Dermis microvascular lymphatic vessel endothelial cell (primary cell): ENCODE data around the gene SNPH. TPM values are rescaled to one million over a fixed set of nuclear protein-coding genes. Genes with fewer than 3 reads are reported as not detected.

Source experiments
- DNase-seq, 2 donors: peaks; one replicate each; pipeline versions ENCODE4 v3.0.0 to v3.0.0-alpha.2; 2010; ENCODE audit warnings: low read depth in 2 of 2
- total RNA-seq: library from RNA; depleted of rRNA; stranded (reverse); fragments of >200 nt; gene quantifications from 2 replicates; pipeline ENCODE4 v1.2.1, GENCODE V29; 2014

Gene SNPH
- total RNA-seq, 1 donor from 2014 or later = 1.8 TPM

DNA sequence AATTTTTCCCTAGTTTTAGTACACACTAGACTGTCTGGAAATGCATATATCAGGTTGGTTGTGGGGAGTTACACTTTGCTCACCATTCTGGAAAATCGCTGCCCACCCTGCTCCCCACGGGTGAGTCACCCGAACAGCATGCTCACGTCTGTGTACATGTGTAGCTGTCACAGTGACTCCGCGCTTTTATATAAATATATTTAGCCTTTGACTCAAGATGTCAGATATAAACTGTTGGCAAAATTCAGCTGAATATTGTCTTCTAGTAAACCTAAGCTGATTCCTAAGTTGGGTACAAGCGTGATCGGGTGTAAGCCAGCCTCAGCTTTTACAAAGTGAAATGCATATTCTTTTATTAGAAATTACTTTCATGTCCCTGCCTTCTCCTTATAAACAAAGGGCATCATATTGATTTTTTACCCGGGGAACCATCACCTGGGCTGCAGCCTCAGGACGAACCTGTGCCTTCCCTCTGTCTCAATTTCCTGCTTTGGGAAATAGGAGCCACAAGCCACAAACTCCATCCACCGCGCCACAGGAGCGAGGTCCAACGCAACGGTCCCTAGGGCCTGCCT, 58.6 kb downstream of the SNPH start:
- DNase-seq = peak; percentile 67 to 86

DNA sequence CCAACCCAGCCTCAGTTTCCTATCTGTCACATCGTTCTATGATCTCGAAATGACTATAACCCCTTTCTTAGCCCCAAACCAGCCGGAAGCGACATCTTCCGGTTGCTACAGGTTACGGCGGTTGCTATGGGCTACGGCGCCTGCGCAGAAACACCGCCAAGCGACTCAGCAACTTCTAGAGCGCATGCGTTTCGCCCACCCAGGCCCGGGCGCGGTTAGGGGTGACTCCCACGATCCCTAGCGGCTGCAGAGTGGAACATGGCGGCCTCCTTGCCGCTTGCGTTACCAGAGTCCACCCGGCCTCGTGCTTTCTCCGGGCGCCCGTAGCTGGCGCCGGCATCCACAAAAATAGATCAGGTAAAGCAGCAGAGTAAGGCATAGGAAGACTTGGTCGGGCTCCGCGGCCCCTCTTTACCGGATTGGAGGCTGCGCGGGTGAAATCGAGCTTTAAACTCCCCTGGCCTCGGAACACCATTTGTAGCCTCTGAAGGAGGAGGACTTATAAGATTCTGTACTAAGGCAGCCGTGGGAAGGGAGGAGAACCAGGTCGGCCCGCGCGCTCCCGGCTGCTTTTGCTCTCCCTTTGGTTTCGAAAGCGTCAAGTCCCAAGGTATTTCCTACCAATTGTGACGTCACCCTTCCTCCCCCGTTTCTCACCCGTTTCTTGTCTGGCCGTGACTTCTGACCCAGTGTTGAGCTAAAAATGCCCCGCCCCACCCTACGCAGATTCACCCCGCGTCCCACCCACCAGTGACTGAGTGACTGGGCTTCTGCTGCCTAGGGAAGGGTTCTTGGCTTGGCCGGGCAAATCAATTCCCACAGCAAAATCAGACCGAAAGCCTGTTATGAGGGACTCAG, 59.3 kb downstream of the SNPH start:
- peak; percentile 95 to 97 for DNase-seq

DNA sequence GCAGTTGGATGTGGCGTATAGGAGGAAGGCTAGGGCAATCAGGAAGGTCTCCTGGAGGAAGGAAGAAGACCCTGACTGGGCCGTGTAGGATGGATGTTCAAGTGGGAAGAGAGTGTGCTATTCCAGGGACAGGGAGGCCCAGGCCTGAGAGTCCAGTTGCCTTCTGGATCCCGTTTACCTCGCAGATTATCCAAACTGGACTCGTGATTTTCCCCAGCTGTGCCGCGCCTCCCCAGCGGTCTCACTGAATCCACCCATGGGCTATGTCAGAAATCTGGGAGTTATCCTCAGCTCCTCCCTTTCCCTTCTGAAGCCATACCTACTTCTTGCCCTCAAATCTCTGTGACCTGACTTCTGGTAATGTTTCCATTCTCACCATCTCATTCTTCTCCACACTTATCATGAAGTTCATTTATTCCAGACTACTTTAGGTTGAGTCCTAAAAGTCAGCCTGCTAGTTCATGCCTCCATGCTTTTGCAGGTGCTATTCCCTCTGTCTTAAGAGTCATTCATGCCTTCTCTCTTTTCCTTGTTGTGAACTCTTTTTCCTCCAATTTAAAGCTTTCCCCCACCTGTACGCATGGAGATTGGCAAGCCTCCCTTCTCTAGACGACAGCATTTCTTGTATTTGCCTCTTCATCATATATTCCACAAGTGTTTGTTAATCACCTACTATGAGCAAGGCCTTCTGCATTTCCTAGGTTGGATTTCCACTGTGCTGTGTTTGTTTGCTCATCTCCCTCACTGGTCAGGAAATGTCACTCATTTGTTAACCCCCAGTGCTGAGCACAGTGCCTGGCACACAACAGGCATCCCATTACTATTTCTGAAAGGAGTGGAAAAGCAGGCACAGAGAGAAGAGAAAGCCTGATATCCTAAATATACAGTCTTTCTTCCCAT, 60.2 kb downstream of the SNPH start:
- DNase-seq = peak; percentile 33 to 64

DNA sequence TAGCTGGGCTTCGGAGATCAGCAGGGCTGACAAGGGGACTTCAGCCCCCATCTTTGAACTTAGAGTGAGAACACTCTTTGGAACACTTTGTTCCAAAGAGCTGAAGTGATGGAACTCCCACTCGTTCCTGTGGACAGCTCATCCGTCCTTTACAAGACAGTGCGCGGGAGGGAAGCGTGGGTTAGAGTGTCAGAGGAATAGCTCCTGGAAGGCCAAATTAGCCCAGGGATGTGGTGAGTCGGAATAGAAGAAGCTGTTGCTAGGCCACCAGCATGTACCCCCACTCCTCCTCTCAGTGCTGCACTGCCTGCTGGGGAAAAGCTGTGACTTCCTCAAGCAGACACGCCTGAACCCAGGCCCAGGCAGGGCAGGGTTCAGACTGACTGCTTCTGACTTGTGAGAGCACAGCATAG, 61.2 kb downstream of the SNPH start:
- DNase-seq = peak in 1 of 2 donors; percentile 37

DNA sequence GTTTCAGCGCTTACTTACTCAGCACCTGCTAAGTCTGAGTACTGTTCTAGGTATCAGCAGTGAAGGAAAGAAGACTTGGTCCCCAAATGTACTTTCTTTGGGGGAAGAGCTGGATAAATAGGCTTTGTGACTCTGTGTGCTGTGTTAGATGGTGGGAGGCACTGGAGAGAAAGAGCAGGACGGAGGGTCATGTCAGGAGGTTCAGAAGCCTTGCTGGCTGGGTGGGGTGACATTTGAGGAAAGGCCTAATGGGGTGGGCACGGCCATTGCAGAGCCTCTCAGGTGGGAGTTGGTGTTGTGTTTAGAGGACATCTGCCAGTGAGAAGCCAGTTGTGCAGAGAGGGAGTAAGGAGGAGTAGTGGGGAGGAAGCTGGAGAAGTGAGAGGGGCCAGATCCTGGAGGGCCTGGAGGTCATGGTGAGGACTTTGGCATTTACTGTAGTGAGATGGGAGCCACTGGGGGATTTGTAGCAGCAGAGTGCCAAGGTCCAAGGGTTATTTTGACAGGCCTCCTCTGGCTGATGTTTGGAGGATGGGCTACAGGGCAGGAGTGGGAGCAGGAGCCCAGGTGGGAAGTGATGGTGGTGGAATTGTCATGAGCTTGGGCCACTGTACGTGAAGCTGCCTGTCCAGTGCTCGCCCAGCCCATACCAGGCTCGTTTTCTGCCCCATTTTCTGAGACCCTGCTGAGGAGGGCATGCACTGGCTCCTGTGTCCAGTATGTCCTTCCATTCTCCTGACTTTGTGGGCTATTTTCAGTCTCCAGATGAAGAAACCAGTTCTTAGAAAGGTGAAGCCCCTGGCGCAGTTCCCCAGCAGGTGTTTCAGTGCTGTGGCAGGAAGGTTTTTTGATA, 62.0 kb downstream of the SNPH start:
- DNase-seq = no peak

DNA sequence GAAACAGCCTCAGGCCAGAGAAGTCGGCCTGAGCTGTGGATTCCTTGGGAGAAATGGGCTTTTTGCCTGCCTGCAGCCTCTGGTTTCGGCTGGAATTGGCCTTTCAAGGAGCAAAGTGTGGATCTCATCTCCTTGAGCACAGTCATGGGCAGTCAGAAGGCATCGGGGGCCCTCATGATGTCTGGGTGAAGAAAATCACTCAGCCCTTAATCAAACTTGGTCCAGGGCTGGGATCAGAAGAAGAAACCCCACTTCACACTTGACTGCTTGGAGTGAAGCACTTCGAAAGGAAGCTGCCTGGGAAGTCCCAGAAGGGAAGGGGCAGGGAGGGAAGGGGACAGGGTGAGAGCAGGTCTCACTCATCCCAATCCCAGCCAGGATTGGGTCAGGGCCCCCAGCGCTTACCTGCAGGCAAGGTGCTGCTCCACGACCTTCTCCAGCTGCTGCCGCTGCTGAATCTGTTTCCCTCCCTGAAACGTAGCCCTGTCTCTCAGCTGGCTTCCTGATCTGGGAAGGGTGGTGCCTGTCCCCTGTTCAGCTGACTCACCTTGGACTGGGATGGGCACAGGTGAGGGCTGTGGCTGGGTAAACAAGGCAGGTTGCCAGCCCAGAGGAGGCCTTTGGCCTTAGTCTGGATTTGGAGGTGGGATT, 62.7 kb downstream of the SNPH start, which contains the start of gene SDCBP2:
Gene SDCBP2, minus strand, starts transcription at position 460 of the 651 bp plus-strand sequence. CDS start 8,723 bp downstream, outside the sequence.
- DNase-seq = no peak

DNA sequence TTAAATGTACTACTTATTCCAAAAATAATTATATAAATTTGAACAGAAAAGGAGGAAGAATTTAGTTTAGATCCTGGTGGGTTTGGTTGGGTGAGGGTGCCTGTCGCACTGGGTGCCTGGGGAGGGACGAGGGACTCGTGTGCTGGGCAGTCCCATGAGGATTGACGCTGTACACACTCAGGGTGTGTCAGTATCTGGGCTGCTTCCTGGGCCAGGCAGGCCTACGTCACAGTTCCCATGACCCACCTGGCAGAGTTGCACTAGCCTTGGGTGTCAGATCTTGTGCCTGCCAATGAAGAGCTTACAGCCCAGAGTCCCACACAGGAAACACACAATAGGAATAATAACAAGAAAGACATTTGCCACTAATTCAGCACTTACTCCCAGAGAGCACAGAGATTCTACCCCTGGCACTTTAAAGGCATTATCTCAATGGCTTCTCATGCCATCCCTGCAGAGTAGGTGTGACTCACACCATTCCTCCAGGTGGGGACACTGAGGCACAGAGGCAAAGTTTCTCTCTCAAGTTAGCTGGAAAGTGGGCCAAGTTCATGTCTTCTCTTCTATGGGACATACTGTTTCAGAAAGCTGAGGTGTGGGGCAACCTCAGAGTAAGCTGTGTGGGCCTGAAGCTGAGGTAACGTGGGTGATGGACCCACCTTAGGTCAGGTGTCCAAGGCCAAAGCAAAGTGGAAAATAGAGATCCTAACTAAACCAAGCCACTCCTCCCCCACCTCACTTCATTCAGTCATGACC, 64.2 kb downstream of the SNPH start:
- peak; percentile 47 to 82 for DNase-seq

DNA sequence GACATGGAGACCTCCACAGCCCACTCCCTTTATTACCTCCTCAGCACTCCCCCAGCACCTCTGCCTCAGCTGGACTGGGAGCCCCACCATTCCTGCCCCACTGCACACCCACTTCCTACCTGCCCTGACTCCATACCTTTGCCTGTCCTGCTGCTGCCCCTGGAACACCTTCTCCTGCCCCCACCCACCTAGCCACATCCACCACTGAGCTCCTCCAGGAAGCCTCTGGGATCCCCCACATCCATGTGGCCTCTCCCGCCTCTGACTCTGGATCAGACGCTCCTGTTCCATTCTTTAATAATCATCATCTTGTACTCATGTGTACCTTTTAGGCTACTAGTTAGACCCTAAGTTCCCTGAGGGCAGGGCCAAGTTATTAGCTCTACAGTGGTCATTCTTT, 65.0 kb downstream of the SNPH start:
- DNase-seq = no peak

DNA sequence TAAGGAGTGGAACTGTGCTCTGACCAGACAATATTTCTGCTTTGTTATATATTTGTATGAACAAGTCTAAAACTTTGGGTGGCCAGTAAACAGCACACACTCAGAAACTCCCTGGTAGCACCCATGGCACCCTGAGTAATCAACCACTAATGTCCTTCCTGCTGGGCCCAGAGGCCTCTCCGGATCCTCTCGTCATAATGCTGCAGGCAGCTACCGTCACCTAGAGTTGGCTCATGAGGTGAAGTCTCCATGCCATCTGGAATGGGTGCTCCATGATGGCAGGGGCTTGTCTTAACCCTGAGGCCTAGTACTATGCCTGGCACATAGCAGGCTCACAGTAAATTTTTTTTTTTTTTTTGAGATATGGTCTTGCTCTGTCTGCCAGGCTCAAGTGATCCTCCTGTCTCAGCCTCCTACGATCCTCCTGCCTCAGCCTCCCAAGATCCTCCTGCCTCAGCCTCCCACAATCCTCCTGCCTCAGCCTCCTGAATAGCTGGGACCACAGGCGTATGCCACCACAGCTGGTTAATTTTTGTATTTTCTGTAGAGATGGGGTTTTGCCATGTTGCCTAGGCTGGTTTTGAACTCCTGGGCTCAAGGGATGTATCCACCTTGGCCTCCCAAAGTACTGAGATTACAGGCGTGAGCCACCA, 65.8 kb downstream of the SNPH start:
- no peak for DNase-seq

DNA sequence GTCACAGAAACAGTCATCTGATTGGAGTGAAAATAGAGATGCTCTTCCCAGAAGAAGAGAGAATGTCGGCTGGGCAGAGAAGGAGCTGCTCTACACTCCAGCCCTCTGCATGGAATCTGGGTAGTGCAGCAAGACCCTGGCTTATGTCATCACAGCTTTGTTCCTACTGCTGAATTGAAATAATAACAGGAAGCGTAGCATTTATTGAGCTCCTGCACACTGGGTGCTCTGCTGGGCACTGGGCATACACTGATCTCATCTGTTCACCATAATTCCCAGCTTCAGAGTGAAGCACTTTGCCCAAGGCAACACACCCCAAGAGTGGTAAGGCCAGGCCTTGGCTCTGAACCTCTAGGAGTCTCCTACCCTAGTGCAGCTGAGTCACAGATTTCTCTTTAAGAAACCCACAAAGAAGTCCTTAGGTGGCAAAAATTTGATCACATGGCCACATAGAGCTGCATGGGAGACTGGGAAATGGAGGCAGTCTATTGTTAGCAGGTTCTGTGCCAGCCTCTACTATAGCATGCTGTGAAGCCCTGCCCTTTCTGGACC, 66.7 kb downstream of the SNPH start:
- DNase-seq = peak; percentile 33 to 75

DNA sequence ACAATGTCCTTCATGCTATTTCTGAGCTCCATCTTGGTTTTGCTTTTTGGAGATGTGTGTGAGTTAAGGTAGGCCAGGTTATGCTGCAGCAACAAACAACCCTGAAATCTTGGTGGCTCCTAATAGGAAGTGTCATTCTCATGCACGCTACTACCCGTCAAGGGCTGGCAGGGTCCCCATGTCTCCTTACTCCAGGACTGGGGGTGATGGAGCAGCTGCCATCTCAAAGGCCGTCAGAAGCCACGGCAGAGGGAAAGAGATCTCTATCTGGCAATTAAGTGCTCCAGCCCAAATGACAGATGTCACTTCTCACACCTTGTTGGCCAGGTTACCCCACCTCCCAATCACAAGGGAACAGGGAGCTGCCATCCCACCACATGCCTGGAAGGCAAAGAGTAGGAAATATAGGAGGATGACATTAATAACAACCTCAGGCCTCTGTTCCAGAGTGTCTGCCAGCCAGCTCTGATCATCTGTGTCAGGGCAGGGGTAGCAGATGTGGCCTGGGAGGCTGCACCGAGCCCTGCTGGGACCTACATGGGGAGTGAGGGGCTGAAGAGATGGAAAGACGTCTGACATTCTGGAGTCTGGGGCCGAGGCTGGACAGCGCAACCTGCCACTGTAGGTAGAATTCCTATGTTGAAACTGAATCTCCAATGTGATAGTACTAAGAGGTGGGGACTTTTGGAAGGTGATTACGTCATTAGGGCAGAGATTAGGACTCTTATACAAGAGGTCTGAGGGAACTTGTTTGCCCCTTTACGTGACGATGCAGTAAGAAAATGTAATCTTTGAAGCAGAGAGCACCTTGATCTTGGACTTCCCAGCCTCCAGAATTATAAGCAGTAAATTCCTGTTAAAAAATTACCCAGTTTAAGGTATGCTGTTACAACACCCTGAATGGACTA, 67.6 kb downstream of the SNPH start:
- DNase-seq = no peak

DNA sequence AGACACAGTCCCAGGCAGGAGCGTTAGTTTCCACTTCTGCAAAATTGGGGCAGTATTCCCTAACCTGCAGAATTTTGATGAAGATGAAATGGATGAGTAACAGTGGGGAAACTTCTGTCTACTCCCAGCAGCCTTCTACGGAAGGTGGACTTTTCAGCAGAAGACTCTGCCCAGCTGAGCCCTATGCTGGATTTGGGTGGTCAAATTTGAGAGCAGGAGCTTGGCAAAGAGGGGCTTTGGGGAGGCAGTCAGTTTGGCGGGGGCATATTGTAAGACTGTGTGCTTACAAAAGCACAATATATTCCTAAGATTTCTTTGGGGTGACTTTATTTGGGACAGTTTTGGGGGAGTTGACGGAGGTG, 68.3 kb downstream of the SNPH start:
- no peak for DNase-seq

DNA sequence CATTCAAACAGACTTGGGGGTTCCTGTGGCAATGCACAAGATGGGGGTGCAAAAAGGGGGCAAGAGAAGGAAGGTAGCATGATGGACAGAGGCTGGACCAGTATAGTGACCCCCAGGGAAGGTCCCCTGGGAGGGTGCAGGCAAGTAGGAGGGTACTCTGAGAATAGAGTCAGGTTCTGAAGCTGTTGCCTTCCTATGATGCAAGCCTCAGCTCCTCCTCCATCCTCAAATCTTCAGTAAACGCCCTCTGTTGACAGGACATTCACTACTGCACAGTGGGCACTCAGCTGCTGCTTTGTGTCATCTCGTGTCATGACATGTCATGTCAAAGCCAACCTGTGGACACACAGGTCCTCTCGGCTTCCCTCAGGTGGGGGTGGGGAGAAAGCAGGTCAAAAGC, 68.7 kb downstream of the SNPH start:
- peak in 1 of 2 donors; percentile 30 for DNase-seq

DNA sequence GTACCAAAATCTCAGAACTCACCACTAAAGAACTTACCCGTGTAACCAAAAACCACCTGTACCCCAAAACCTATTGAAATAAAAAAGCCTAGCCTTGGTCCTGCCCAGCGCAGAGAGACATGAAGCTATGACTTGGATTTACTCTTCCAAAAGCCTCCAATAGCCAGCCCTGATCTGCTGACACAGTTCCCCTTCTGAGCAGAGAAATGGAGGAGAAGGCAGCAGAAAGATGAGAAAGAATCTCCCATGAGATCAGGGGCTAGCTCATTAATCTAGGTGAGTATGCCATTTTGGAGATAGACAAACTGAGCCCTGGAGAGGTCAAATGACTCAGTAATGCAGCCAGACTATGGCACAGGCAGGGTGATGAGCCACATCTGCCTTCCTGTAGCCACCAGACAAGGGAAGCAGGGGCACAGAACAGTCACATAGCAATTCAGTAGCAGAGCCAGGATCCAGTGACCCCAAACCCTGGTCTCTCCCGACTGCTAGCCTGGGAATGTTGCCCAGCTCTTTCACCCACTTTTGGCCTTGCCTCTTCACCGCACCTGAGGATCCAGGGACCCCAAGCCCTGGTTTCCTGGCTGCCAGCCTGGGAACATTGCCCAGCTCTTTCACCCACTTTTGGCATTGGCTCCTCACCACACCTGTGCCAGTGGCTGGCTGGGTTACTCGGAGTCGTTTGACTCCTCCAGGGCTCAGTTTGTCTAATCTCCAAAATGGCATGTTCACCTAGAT, 70.0 kb downstream of the SNPH start:
- peak; percentile 88 to 89 for DNase-seq

DNA sequence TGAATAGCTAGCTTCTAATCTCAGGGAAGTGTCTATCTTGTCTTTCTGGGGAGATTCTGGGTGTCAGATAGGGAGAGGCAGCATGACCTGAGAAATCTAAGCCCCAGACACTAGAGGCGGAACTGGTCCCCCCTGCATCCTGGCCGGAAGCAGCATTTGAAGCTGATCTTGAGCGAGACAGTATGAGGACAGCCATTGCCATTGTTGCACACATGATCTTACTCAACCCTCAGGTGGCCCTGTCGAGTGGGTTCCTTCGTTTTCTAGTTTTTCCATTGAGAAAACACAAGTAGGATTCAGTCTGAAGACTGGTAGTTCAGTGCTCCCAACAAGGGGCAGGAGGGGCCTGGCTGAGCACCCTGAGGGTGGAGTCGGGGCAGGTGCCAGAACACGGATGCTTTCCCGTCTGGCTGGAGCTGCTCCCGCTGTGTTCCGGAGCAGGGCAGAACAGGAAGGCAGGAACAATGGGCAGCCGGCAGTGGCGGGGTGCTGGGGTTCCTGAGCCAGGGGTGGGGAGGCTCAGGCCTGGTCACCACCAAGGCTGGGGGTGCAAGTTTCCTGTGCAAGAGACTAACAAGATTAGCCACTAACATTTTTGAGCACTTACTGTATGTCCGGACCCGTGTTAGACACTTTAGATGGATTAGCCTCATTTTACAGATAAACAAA, 70.7 kb downstream of the SNPH start:
- peak; percentile 79 to 95 for DNase-seq

DNA sequence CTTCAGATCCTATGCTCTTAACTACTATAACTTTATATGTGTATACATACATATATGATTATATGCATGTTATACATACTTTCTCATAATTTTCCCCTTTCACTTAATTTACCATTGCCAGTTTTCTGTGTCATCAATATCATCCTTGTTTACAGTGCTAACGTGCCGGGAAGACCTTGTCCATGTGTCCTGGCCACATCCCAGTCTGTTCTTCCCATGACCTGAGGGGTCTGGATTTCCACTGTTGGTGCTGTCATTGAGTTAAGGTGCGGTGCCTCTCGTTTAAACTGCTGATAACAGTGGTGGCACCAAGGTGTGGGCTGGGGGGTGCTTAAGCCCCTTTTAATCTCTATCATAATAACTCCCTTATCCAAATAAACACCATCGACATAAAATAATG, 71.3 kb downstream of the SNPH start:
- peak; percentile 60 to 70 for DNase-seq

DNA sequence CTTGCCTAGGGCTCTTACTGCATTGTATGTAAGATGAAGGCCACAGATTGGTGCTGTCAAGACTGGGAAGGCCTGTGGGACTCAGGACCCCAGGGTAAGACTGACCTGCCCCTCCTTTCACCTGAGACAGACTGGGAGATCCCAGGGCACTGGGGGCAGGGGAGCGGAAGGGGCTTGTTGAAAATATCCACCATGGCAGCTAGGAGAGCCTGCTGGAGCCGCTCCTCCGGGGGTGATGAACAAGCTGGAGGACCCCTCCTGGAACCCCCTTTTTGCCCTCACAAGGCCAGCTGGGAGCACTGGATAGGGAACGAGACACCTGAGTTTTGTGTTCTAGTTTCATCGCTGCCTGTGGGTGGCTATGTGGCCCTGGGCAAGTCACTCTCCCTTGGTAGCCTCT, 72.0 kb downstream of the SNPH start:
- DNase-seq = no peak
